NCI-H2227 (cell line): ENCODE measurements around the gene MARCKS.
"Not testable (repeated sequence)": the region's sequence is repeated elsewhere in the genome, so short reads cannot be mapped to it uniquely, and the experiment has no call there.

Source experiments
- DNase-seq: peaks from one replicate; lab custom pipeline; 2025; ENCODE audit not compliant: unreplicated experiment; lab: John Stamatoyannopoulos, UW

Gene MARCKS

DNA sequence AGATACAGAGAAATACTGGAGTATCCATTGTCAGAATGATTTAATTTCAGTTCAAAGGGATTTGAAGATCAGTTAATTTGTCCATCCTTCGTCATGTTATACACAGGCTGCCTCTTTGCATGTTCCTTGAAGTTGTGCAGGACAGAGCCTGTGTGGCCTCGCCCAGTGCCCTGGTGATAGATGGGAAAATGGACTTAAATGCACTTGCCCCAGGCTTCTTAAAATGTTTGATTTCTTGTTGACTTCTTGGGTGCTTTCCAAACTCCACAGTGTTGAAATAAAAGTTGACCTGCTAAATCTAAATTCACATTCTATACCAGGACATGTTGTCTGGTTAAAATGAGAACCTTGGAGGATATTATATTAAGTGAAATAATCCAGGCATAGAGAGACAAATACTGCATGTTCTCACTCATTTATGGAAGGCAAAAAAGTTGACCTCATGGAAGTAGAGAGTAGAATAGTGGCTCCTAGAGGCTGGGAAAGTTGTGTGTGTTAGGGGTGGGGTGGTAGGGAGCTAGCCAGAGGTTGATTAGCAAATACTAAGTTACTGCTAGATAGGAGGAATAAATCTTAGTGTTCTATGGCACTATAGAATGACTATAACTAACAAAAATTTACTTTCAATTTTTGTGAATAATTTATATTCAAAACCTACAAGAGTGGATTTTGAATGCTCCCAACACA, 25.3 kb downstream of the MARCKS start:
- no peak for DNase-seq

DNA sequence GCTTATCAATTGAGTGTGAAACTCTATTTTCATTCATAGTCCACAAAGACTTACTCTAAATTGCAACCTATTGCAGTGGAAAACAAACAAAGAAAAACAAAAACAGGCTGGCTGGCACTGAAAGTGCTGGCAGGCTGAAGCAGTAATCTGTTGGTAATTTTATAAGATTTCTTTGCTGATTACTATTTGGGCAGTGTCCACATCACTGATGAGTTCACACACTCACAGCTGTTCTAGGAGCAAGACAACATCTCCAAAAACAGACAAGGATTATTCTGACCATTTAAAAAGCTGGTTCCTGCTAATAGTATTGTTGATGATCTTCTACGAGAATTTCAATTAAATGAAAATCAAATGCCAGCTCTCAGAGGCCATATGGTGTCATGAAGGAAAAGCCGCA, 26.9 kb downstream of the MARCKS start:
- DNase-seq: no peak

DNA sequence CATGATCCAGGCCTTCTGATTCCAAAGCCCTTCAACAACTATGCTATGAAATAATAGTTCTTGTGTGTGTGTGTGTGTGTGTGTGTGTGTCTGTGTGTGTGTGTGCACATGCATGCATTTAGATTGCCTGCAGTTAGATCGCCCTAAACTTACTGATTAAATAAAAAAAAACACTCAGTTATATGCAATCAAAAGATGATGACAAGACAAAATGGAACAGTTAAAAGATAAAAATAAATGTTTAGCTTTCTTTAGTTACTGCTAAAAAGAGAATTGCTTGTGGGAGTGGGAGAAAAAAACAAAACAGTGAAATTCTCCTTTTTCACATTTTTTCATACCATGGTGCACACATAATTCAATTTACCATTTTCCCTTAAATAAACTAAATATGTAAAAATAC, 29.4 kb downstream of the MARCKS start:
- no peak for DNase-seq

DNA sequence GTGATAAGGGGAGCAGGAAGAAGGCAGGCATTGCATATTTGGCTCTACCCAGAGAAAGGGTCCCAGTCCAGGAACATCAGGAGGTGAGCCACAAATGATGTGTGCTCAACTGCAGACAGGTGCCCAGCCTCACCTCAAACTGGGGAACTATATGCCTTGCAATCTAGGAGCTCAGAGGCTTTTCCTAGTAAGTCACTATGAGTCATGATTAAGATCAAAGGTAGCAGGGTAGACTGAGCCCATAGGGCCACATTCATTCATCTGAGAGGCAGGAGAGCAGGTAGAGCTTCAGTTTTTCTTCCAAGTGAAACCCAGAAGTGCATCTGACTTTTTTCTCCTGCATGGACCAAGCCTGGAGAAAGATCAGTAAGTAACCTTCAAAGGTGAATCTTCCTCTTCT, 31.3 kb downstream of the MARCKS start:
- no peak for DNase-seq

DNA sequence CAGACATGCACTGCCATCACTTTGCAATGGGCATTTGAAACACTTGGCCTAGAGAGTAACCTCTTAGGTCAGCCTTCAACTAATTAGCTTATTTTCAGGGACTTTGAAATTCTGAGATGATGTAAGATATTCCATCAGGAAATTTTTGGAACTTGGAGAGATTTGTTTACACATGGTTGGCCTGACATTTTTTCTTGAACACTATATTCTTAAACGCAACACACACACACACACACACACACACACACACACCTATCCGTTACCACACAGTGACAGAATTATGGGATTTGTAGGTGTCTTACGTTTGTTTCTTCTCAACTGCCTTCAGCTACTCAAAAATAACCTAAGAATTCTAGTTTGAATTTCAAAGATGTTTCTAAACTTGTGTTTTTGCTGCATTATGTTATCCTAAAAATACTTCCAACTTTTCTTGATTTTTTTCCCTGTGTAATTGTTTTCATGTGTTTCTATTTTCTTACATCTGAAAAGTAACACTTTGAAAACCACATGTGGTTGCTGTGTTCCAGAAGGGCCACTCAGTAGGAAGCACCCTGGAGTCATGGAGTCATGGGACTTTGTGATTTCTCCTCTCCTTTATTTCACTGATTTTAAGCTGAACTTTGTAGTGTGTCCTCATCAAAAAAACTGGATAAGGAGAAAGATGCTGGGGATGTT, 31.9 kb downstream of the MARCKS start:
- no peak for DNase-seq

DNA sequence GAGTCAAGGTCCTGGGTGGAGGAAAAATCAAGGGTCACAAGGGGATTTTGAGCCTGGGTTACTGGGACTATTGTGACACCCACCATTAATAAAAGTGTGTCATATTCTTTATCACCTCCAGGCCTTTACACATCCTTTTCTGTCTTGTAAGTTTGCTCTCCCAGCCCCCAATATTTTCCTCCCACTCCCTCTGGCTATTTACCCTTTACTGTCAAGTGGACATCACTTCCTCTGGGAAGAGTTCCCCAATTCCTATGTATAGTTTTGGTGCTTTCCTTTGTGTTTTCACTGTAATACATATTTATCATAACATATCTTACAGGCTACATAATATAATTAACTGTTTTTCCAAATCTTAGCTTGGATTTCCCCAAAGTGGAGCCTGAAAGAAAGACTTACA, 36.3 kb downstream of the MARCKS start:
- no peak for DNase-seq

DNA sequence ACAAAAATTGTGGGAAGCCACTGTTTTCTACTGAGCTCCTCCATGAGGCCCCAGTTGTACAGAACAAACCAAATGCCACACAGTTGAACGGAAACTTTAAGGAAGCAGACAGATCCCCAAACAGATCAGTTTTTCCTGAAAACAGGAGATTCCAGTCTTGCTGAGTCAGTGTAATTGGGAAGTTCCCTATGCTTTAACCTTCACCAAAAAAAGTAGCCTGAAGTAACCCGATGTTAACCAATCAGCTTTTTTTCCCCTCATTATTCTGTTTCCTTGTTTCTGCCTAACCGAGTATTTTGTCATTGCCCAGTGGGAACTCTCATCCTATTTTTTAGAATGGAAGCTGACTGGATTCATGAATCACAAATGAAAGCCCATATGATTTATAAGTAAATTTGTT, 36.7 kb downstream of the MARCKS start:
- no peak for DNase-seq

DNA sequence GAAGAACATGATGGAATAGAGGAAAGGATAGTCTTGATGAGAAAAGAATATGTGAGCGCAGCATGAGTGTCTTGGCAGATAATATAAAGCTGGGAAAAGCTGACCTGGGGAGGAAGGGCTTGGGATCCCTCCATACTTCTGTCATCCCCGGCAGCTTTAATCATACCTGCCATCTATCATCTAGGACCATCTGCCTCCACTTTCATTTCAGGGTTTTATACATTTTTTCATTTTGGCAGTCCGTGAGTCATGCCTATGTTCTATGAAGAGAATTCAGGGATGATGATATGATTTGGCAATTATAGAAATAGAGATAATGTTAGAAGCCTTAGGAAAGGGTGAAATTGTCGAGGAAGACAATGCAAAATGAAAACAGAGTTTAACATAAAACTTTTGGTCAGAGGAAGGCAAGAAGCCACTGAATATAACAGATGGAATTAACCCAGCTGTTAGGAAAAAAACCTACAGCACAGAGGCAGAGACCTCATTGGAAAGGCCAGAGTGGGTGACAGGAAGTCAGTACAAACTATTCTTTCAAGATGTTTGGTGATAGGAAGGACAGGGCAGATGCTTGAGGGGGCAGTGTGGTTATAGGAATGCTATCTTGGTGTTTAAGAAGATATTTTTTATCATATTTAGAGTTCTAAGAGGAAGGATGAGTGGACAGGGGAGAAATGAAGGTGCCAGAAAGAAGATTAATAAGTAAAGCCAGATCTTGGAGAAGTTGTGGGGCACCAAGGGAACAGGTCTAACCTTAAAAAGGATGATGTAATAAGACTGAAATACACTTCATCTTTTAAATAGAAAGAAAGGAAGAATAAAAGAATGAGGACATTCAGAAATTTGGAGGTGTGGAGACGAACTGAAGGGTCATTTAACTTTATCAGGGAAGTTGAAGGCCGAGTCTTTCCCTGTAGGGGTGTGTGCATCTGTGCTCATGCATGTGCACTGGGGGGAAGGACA, 37.8 kb downstream of the MARCKS start:
- no peak for DNase-seq

DNA sequence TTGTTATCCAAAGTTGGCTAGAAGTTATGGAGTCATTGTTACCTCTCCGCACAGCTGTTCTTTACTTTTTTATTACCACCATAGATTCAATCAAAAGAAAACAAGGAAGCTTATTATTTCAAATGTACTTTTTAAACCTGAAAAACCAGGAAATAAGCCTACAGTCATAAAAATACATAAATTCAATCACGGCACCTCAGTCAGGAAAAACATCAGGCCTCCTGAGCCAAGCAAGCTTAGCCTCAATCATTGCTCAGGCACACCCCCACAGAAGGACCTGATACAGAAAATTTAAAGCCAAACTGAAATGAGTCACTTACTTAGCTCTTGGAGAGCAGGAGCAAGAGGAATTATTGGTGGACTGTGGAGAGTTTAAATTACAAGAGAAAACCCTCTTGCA, 44.3 kb downstream of the MARCKS start:
- DNase-seq: no peak

DNA sequence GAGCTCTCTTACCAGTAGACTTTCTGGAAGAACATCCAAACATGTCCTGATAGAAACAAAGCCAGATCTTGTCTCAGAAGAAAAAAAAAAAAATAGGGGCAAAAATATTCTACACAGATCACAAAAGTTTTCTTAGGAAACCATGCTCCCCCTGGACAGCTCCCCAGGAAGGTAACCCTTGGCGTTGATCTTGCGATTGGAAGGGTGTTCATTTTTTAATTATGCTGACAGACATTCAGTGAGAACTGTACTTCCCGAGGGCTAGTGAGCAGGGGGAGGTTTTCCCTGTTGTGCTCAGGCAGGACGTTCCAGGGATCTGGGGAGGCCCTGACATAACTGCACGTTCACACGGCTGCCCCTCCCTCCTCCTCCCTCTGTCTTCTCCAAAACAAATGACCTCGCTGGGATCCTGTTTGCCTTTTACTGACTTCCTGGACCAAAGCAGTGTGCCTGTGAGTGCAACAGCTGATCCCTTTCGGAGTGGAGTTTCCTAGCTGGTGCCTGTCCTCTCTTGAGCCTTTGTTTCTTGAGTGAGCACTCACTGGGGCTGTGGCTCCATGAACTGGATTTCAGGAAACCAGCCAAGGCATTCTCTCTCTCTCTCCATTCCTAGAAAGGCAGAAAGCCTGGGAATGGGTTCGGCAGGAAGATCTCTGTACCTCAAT, 46.7 kb downstream of the MARCKS start:
- no peak for DNase-seq

DNA sequence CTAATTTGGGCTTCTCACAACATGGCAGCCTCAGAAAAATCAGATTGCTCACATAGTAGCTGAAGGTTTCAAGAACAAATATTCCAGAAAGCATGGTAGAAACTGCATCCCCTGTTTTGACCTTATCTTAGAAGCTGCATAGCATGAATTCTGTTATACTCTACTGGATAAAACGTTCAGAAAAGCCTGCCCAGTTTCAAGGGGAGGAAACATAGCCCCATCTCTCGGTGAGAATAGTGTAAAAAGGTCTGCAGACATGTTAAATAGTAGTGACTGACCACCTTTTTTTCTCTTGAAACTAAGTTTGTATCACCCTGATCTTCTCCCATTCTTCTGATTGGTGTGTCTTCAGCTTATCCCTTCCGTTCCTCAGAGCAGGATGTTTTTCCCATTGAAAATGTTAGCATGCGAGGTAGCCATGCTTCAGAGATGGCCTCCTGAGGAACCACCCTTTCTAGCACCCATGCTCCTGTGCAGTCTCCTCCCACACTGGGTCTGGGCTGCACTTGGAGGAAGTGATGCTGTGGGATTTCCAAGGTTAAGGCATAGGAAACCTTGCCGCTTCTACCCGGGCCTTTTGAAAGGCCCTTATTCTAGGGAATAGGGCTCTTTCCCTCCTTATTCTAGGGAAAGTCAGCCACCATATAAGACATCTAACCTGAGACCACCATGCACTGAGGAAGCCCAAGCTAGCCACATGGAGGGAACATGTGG, 50.1 kb downstream of the MARCKS start:
- no peak for DNase-seq

DNA sequence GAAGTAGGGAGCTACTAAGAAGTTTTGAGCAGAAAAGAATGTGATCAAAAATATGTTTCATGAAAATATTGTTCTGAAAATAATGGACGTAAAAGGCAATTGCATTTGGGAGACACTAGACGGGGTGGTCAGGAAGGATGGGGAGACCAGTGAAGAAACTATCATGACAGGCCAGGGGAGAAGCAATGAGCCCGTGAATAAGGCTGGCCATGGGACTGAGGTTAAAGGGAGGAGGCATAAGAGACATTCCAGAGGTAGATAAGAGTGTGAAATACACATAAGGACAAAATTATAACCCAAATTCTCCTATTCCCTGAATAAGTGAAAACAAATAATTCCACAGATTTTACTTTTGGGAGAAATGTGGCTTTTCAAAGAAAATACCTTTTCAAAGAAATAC, 51.7 kb downstream of the MARCKS start:
- no peak for DNase-seq

DNA sequence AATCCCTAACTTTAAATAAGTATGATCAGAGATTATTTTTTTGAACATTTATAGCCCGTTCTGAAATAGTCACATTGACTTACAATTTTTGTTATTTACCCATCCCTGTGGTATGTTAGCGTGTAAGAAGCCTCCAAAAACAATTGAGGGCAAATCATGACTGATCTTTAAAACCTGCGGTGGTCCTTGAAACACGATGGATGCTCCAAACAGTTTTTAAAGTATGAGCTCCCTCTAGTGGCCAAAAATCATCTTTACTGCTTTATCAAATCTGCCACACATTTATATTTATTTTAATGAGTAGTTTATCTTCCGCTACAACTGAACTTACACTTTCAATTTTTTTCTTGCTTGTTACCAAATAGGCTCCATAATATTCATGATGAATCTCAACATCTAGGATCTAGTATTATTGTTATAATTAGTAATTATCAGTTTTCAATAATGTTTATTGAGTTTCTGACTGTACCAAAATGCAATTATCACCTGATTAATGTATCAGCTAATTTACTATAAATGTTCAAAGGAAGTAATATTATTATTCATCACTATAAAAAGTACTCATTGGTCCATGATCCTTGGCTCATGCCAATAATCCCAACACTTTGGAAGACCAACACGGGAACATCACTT, 52.2 kb downstream of the MARCKS start:
- peak; percentile 77 for DNase-seq

DNA sequence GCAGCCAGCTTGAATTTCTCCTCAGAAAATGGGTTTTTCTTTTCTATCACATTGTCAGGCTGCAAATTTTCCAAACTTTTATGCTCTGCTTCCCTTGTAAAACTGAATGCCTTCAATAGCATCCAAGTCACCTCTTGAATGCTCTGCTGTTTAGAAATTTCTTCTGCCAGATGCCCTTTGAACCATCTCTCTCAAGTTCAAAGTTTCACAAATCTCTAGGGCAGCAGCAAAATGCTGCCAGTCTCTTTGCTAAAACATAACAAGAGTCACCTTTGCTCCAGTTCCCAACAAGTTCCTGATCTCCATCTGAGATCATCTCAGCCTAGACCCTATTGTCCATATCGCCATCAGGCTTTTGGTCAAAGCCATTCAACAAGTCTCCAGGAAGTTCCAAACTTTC, 53.1 kb downstream of the MARCKS start:
- DNase-seq: not testable (repeated sequence)
